GM10248 (cell line): ENCODE results near the gene POLR3H.
A peak's percentile ranks its signal among the peaks of the same experiment; 100 is the strongest.

Experiments used
- CTCF ChIA-PET: fragments of 300-600 bp; sonication (Branson Sonifier 250); formaldehyde crosslinking; extraction: SDS; loops from one replicate; lab custom pipeline; 2021; ENCODE audit warnings: antibody characterized with exemption; lab: Yijun Ruan, JAX
- POLR2A ChIA-PET: fragments of 350-650 bp; sonication (Branson Sonifier 250); formaldehyde crosslinking; extraction: SDS; loops from one replicate; lab custom pipeline; 2020; ENCODE audit warnings: antibody characterized with exemption; lab: Yijun Ruan, JAX
- DNase-seq: peaks from one replicate; pipeline ENCODE4 v3.0.0; 2012; ENCODE audit errors: extremely low spot score
- CTCF ChIP-seq: IDR thresholded peaks from 2 replicates; pipeline ENCODE4 v1.5.1; 2012; ENCODE audit warnings: mild to moderate bottlenecking, low read depth; ENCODE audit errors: extremely low read depth, missing control alignments, control extremely low read depth

POLR3H gene

GRCh38 chr22:41540365-41540764, 3.9 kb downstream of the POLR3H start:
- no peak for DNase-seq
- no peak for TF ChIP-seq CTCF
- CTCF ChIA-PET, result interaction anchor here (2.9 kb wide), 1 partner anchor 12 kb away, joined by 18 read pairs; no protein-coding TSS in a partner anchor
- POLR2A ChIA-PET, result interaction anchor here (0.6 kb wide), 1 partner anchor 61 kb away, joined by 3 read pairs; no protein-coding TSS in a partner anchor

DNA sequence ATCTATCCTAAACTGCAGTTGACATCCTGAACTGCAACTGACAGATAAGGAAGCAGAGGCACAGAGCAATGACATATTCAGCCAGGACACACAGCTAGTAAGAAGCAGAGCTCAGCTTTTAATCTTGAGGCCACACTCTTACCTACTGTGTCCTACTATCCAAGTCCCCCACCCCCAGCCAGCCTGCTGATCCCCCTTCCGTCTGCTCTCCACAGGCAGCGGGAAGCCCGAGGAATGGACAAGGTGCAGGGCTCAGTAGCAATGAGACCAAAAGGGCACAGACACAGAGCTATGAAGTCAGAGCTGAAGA, 4.3 kb downstream of the POLR3H start:
- ChIA-PET POLR2A (no interaction called here), CTCF (interaction anchor here (2.9 kb wide), 1 partner anchor 12 kb away, joined by 18 read pairs; no protein-coding TSS in a partner anchor)
- no peak for TF ChIP-seq CTCF
- no peak for DNase-seq

- ChIA-PET POLR2A (no interaction called here), CTCF (interaction anchor here (2.0 to 2.9 kb wide), 2 partner anchors 11 to 12 kb away, joined by 13 to 18 read pairs; no protein-coding TSS in a partner anchor)
- TF ChIP-seq CTCF, result no peak
- DNase-seq, result no peak
Measured at GRCh38 chr22:41539146-41540005, 4.9 kb downstream of the POLR3H start.

DNA sequence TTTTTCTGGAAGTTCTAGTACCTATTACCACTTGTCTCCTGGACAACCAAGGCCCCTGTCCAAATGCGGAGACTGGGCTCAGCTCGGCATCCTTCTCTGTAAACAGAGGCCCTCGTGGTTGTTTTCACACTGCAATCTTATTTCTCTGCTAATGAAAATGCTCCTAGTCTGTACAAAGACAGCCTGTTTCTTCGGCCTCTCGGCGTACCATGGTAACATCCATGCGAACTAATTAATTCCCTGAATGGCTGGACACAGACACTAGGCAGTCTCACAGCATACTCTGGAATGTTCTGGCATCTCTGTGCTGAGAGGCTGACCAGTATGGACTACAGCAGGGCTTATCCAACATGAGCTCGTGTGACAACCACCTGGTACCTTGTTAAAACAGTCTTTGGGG, 5.7 kb downstream of the POLR3H start:
- POLR2A ChIA-PET, result no interaction called here

DNA sequence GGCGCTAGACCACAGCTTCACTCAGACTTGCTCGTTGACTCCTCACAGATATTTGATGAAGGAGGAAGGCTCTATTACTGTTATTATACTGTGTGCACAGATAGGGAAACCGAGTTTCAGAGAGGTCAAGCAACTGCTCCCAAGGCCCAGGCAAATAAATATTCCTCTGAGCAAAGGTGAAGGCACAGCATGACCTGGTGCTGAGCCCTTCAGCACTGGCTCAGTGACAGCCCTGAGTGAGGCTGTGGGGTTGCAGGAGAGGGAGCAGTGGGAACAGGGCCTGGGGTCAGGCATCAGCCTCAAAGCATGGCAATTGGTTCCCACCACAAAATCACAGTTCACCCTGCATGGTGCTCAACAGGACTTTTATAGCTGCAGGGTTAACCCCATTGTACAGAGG, 7.1 kb downstream of the POLR3H start:
- POLR2A ChIA-PET, result interaction anchor here (0.6 kb wide), 1 partner anchor 92 kb away, joined by 3 read pairs; no protein-coding TSS in a partner anchor

More for the DNA sequence above, 5.7 kb downstream of the POLR3H start:
- TF ChIP-seq CTCF, result no peak
- CTCF ChIA-PET, result interaction anchor here (2.0 kb wide), 1 partner anchor 11 kb away, joined by 13 read pairs; no protein-coding TSS in a partner anchor
- DNase-seq, result no peak

DNA sequence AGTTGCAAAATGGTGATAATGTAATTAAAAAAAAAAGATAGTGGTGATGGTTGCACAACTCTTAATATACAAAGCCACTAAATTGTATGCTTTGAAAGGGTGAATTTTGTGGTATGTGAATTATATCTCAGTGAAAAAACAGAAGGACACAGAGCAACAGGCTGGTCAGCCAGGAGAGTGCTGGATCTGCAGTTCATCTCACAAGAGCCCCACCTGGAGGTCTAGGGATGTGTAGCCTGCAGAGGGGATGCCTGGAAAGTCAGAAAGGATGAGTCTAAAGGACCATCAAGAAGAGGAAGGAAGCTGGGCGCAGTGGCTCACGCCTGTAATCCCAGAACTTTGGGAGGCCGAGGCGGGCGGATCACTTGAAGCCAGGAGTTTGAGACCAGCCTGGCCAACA, 9.0 kb downstream of the POLR3H start:
- TF ChIP-seq CTCF, result peak; percentile 23
- no peak for DNase-seq
- POLR2A ChIA-PET, result interaction anchor here (0.6 kb wide), 1 partner anchor 16 kb away, joined by 6 read pairs; no protein-coding TSS in a partner anchor
- CTCF ChIA-PET, result interaction anchor here (1.0 to 2.2 kb wide), 4 partner anchors 8 to 132 kb away, joined by 3 to 18 read pairs (median 4); partner anchors contain the start of gene POLR3H

More for the DNA sequence above, 7.1 kb downstream of the POLR3H start:
- CTCF ChIA-PET, result interaction anchor here (1.3 to 2.0 kb wide), 2 partner anchors 10 to 11 kb away, joined by 3 to 13 read pairs; no protein-coding TSS in a partner anchor
- no peak for TF ChIP-seq CTCF
- DNase-seq, result no peak
